Kidney epithelial cell (primary cell): ENCODE results near the gene DNAI7. TPM values are rescaled to one million over a fixed set of nuclear protein-coding genes. Genes with fewer than 3 reads are reported as not detected.

Experiments used
- DNase-seq: peaks from one replicate; pipeline ENCODE4 v3.0.0-alpha.2; 2010; ENCODE audit warnings: low read depth
- H3K27me3 ChIP-seq: 2 replicates; pipeline ENCODE4 v1.6.0; 2011; ENCODE audit warnings: low read length; ENCODE audit not compliant: control insufficient read depth, insufficient read depth
- H3K36me3 ChIP-seq: 2 replicates; pipeline ENCODE4 v1.5.1; 2011; ENCODE audit warnings: low read length; ENCODE audit not compliant: control insufficient read depth, insufficient read depth
- H3K4me3 ChIP-seq: 2 replicates; pipeline ENCODE4 v1.5.1; 2011; ENCODE audit warnings: low read depth, mild to moderate bottlenecking, control low read depth, low read length
- CTCF ChIP-seq: IDR thresholded peaks from 2 replicates; pipeline ENCODE4 v1.5.1; 2011; ENCODE audit warnings: mild to moderate bottlenecking, moderate library complexity, low read length, control low read depth, inconsistent platforms; ENCODE audit not compliant: insufficient read depth, poor library complexity, severe bottlenecking
- total RNA-seq: library from RNA; depleted of rRNA; stranded (reverse); fragments of >200 nt; gene quantifications from 2 replicates; pipeline ENCODE4 v1.2.3, GENCODE V29; 2015

The DNAI7 gene
- total RNA-seq, 1 donor from 2014 or later = not detected

DNA sequence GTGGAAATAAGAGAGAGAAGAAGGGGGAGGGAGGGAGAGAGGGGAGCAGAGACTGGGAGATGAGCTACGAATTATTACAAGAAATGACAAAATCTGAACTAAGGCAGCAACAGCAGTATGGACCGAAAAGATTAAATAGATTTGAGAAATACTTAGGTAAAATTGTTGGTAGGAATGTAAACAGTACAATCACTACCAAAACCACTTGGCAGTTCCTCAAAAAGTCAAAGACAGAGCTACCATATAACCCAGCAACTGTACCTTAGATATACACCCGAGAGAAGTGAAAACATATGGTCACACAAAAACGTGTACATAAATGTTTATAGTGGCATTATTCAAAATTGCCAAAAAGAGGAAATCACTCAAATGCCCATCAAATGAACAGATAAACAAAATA lies 41.7 kb upstream of the DNAI7 start:
- Histone ChIP-seq H3K4me3 (no peak overlapping the region), H3K27me3 (no peaks in the 10 kb centered on the region), H3K36me3 (peaks cover 2% of the 10 kb centered on the region)
- TF ChIP-seq CTCF = no peak
- DNase-seq = no peak

GRCh38 chr12:25236190-25236589 lies 41.2 kb upstream of the DNAI7 start:
- no peak for TF ChIP-seq CTCF
- H3K27me3 ChIP-seq = no peaks in the 10 kb centered on the region
- DNase-seq = no peak
- no peak overlapping the region for H3K4me3 ChIP-seq
- peaks cover 2% of the 10 kb centered on the region for H3K36me3 ChIP-seq

DNA sequence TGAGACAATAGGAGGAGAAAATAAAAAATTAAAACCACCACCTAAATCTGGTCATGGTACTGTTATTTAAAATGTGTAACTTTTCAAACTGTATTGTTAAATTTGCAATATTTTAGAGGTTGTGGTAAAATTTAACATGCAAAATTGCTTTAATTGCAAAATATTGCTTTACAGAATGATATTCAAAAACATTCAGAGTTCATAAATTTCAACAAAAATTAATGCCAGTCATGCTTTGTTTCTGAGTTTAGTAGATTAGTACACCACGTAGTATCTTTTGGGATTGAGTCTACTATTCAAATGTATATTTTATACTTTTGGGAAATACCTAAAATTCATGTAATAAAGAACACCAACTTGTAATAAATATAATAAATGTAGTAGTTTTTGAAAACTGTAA lies 18.4 kb upstream of the DNAI7 start:
- no peak overlapping the region for H3K4me3 ChIP-seq
- H3K27me3 ChIP-seq = no peaks in the 10 kb centered on the region
- no peak for DNase-seq

GRCh38 chr12:25208554-25208953 lies 13.6 kb upstream of the DNAI7 start:
- H3K36me3 ChIP-seq = no peaks in the 10 kb centered on the region
- no peak for DNase-seq
- no peak for TF ChIP-seq CTCF
- no peaks in the 10 kb centered on the region for H3K27me3 ChIP-seq
- no peak overlapping the region for H3K4me3 ChIP-seq

More for the DNA sequence above, 18.4 kb upstream of the DNAI7 start:
- no peak for TF ChIP-seq CTCF
- no peaks in the 10 kb centered on the region for H3K36me3 ChIP-seq

DNA sequence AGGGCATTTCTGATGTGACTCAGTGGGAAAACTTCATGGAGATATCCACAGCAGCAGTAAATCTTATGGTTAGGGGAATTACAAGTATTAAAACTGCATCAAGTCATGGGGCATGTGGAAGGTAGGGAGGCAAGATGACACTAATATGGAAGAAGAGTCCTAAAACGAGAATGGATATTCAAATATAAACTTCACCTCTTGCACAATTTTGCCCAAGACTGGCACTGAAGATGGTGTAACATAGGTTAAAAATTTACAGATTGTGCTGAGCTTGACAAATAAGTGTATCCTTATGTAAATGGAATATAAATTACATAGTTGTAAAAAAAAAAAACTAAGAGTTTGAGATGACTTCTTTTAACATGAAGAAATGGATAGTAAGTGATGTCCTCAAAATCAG lies 12.9 kb upstream of the DNAI7 start:
- Histone ChIP-seq H3K4me3 (no peak overlapping the region), H3K36me3 (no peaks in the 10 kb centered on the region), H3K27me3 (no peaks in the 10 kb centered on the region)
- TF ChIP-seq CTCF = no peak
- DNase-seq = no peak

DNA sequence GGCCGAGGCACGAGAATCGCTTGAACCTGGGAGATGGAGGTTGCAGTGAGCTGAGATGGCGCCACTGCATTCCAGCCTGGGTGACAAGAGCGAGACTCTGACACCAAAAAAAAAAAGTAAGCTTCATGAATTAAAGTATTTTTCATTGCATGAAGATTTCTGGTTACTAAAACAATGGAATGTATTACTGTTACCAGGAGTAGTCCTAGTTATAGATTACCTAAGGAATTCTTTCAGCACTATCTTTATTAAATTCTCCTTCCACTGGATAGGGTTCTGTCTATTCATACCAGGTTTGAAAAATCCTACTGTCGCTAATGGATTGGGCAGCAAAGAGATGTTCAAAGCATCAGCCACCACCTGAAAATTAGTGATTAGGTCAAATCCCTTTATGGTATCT lies 12.5 kb upstream of the DNAI7 start:
- H3K36me3 ChIP-seq = no peaks in the 10 kb centered on the region
- H3K27me3 ChIP-seq = no peaks in the 10 kb centered on the region
- no peak for TF ChIP-seq CTCF
- DNase-seq = no peak
- no peak overlapping the region for H3K4me3 ChIP-seq
